ENCODE results near the gene CDC42SE1.

Gene CDC42SE1

GRCh38 chr1:151062741-151063371 lies 3.4 kb upstream of the CDC42SE1 start:
- Histone ChIP-seq H2BK12ac (ENCODE audit: low read length) (no peak overlapping the region), H2BK120ac (ENCODE audit: low read depth, low read length) (no peak overlapping the region), H4K8ac (ENCODE audit: low read depth, low read length) (no peak overlapping the region), H3K18ac (ENCODE audit: low read length) (no peak overlapping the region), H3K27ac (replicated peaks; ENCODE audit: low read length) (no peak overlapping the region), H3K23ac (ENCODE audit: low read depth, low read length, poor library complexity) (no peak overlapping the region), H3K4me1 (ENCODE audit: control insufficient read depth in 2 of 2, insufficient read depth in 1 of 2, low read depth in 1 of 2, low read length in 2 of 2) (peaks cover 3 to 11% of the 10 kb centered on the region in 2 donors), H3K14ac (ENCODE audit: low read length) (no peak overlapping the region), H2BK15ac (ENCODE audit: low read length) (no peak overlapping the region), H2BK5ac (ENCODE audit: low read length) (no peak overlapping the region), H3K4me2 (ENCODE audit: insufficient read depth, low read length, poor library complexity, severe bottlenecking) (no peak overlapping the region), H3K4ac (ENCODE audit: low read length) (no peak overlapping the region), H3K9ac (ENCODE audit: low read depth, low read length, poor library complexity) (no peak overlapping the region), H3K4me3 (ENCODE audit: low read length in 2 of 2) (peak overlapping the region in 1 of 2 donors; percentile 43), H2AFZ (ENCODE audit: low read length) (no peak overlapping the region), H3K9me3 (replicated peaks in 1 of 2; ENCODE audit: control insufficient read depth in 2 of 2, insufficient read depth in 1 of 2, low read depth in 1 of 2, low read length in 2 of 2) (peaks cover 0 to 10% of the 10 kb centered on the region in 2 donors), H3K36me3 (replicated peaks in 1 of 2; ENCODE audit: control insufficient read depth in 2 of 2, insufficient read depth in 2 of 2, low read length in 2 of 2) (peaks cover 16 to 49% of the 10 kb centered on the region in 2 donors), H3K79me1 (ENCODE audit: low read depth, low read length) (peaks cover 9% of the 10 kb centered on the region), H2AK5ac (ENCODE audit: low read depth, low read length) (no peak overlapping the region), H4K91ac (ENCODE audit: low read depth, low read length, poor library complexity) (no peak overlapping the region), H3K27me3 (ENCODE audit: control insufficient read depth in 3 of 3, insufficient read depth in 3 of 3, low read depth in 1 of 3, low read length in 3 of 3) (no peaks in the 10 kb centered on the region)
- WGBS, 2 donors (ENCODE audit: extremely low coverage in 2 of 2, insufficient read length in 2 of 2, insufficient replicate concordance in 1 of 2): no CpG with 5 or more reads among the region's 3 CpGs
- no peak for DNase-seq (ENCODE audit: low spot score)

- H3K4ac ChIP-seq (ENCODE audit: low read length): no peak overlapping the region
- H2BK12ac ChIP-seq (ENCODE audit: low read length): no peak overlapping the region
- no peak overlapping the region for H2AK5ac ChIP-seq (ENCODE audit: low read depth, low read length)
- H3K27ac ChIP-seq (replicated peaks; ENCODE audit: low read length): no peak overlapping the region
- no peak overlapping the region for H3K23ac ChIP-seq (ENCODE audit: low read depth, low read length, poor library complexity)
- no peak overlapping the region for H2BK5ac ChIP-seq (ENCODE audit: low read length)
- no peak overlapping the region for H3K14ac ChIP-seq (ENCODE audit: low read length)
- H3K36me3 ChIP-seq (replicated peaks in 1 of 2; ENCODE audit: control insufficient read depth in 2 of 2, insufficient read depth in 2 of 2, low read length in 2 of 2): peaks cover 13 to 41% of the 10 kb centered on the region in 2 donors
- no peak overlapping the region for H4K8ac ChIP-seq (ENCODE audit: low read depth, low read length)
- H3K4me2 ChIP-seq (ENCODE audit: insufficient read depth, low read length, poor library complexity, severe bottlenecking): no peak overlapping the region
- peaks cover 0 to 10% of the 10 kb centered on the region in 2 donors for H3K9me3 ChIP-seq (replicated peaks in 1 of 2; ENCODE audit: control insufficient read depth in 2 of 2, insufficient read depth in 1 of 2, low read depth in 1 of 2, low read length in 2 of 2)
- WGBS, 2 donors (ENCODE audit: extremely low coverage in 2 of 2, insufficient read length in 2 of 2, insufficient replicate concordance in 1 of 2): no CpG with 5 or more reads among the region's 2 CpGs
- H3K79me1 ChIP-seq (ENCODE audit: low read depth, low read length): peaks cover 10% of the 10 kb centered on the region
- no peaks in the 10 kb centered on the region for H3K27me3 ChIP-seq (ENCODE audit: control insufficient read depth in 3 of 3, insufficient read depth in 3 of 3, low read depth in 1 of 3, low read length in 3 of 3)
- H3K9ac ChIP-seq (ENCODE audit: low read depth, low read length, poor library complexity): no peak overlapping the region
- peak overlapping the region in 1 of 2 donors; percentile 93 for H3K4me3 ChIP-seq (ENCODE audit: low read length in 2 of 2)
- H4K91ac ChIP-seq (ENCODE audit: low read depth, low read length, poor library complexity): no peak overlapping the region
- H2BK15ac ChIP-seq (ENCODE audit: low read length): no peak overlapping the region
- H3K4me1 ChIP-seq (ENCODE audit: control insufficient read depth in 2 of 2, insufficient read depth in 1 of 2, low read depth in 1 of 2, low read length in 2 of 2): peaks cover 5 to 13% of the 10 kb centered on the region in 2 donors
- H2AFZ ChIP-seq (ENCODE audit: low read length): no peak overlapping the region
- no peak for DNase-seq (ENCODE audit: low spot score)
- no peak overlapping the region for H2BK120ac ChIP-seq (ENCODE audit: low read depth, low read length)
- H3K18ac ChIP-seq (ENCODE audit: low read length): no peak overlapping the region
These were observed 2.3 kb upstream of the CDC42SE1 start for GRCh38 chr1:151061704-151062103.

- Histone ChIP-seq H3K9ac (ENCODE audit: low read depth, low read length, poor library complexity) (peak overlapping the region; percentile 70), H2BK15ac (ENCODE audit: low read length) (no peak overlapping the region), H3K18ac (ENCODE audit: low read length) (peak overlapping the region; percentile 46), H2BK120ac (ENCODE audit: low read depth, low read length) (no peak overlapping the region), H3K4me1 (ENCODE audit: control insufficient read depth in 2 of 2, insufficient read depth in 1 of 2, low read depth in 1 of 2, low read length in 2 of 2) (peaks cover 5 to 15% of the 10 kb centered on the region in 2 donors), H3K4me3 (ENCODE audit: low read length in 2 of 2) (peak overlapping the region; percentile 83 to 93), H2BK12ac (ENCODE audit: low read length) (no peak overlapping the region), H3K9me3 (replicated peaks in 1 of 2; ENCODE audit: control insufficient read depth in 2 of 2, insufficient read depth in 1 of 2, low read depth in 1 of 2, low read length in 2 of 2) (peaks cover 0 to 6% of the 10 kb centered on the region in 2 donors), H4K91ac (ENCODE audit: low read depth, low read length, poor library complexity) (no peak overlapping the region), H3K27me3 (ENCODE audit: control insufficient read depth in 3 of 3, insufficient read depth in 3 of 3, low read depth in 1 of 3, low read length in 3 of 3) (no peaks in the 10 kb centered on the region), H3K23ac (ENCODE audit: low read depth, low read length, poor library complexity) (no peak overlapping the region), H2AK5ac (ENCODE audit: low read depth, low read length) (no peak overlapping the region), H3K4me2 (ENCODE audit: insufficient read depth, low read length, poor library complexity, severe bottlenecking) (peak overlapping the region; percentile 65), H2AFZ (ENCODE audit: low read length) (peak overlapping the region; percentile 97), H4K8ac (ENCODE audit: low read depth, low read length) (no peak overlapping the region), H2BK5ac (ENCODE audit: low read length) (no peak overlapping the region), H3K36me3 (replicated peaks in 1 of 2; ENCODE audit: control insufficient read depth in 2 of 2, insufficient read depth in 2 of 2, low read length in 2 of 2) (peaks cover 15 to 42% of the 10 kb centered on the region in 2 donors), H3K79me1 (ENCODE audit: low read depth, low read length) (peaks cover 13% of the 10 kb centered on the region), H3K14ac (ENCODE audit: low read length) (no peak overlapping the region), H3K27ac (replicated peaks; ENCODE audit: low read length) (peak overlapping the region; percentile 88), H3K4ac (ENCODE audit: low read length) (no peak overlapping the region)
- WGBS, 2 donors (ENCODE audit: extremely low coverage in 2 of 2, insufficient read length in 2 of 2, insufficient replicate concordance in 1 of 2): no CpG with 5 or more reads among the region's 4 CpGs
- DNase-seq (ENCODE audit: low spot score): no peak
These were observed 1.4 kb upstream of the CDC42SE1 start for GRCh38 chr1:151060657-151061421.

GRCh38 chr1:151060007-151060656 lies 710 bp upstream of the CDC42SE1 start, which contains the start of gene MLLT11:
TSS of gene MLLT11 (plus strand) at chr1:151060397. CDS start at chr1:151067225, 6,828 bp downstream.
- Histone ChIP-seq H2BK12ac (ENCODE audit: low read length) (no peak within 1 kb of the TSS), H2BK5ac (ENCODE audit: low read length) (peak within 1 kb of the TSS; percentile 79), H4K8ac (ENCODE audit: low read depth, low read length) (no peak within 1 kb of the TSS), H3K9me3 (replicated peaks in 1 of 2; ENCODE audit: control insufficient read depth in 2 of 2, insufficient read depth in 1 of 2, low read depth in 1 of 2, low read length in 2 of 2) (peaks cover 0 to 6% of the 10 kb centered on the region in 2 donors), H2BK120ac (ENCODE audit: low read depth, low read length) (peak within 1 kb of the TSS; percentile 61), H2BK15ac (ENCODE audit: low read length) (peak within 1 kb of the TSS; percentile 75), H3K23ac (ENCODE audit: low read depth, low read length, poor library complexity) (peak within 1 kb of the TSS; percentile 99), H3K4ac (ENCODE audit: low read length) (peak within 1 kb of the TSS; percentile 44), H3K4me2 (ENCODE audit: insufficient read depth, low read length, poor library complexity, severe bottlenecking) (peak within 1 kb of the TSS; percentile 87), H3K18ac (ENCODE audit: low read length) (peak within 1 kb of the TSS; percentile 99), H3K4me1 (ENCODE audit: control insufficient read depth in 2 of 2, insufficient read depth in 1 of 2, low read depth in 1 of 2, low read length in 2 of 2) (peaks cover 5 to 15% of the 10 kb centered on the region in 2 donors), H3K79me1 (ENCODE audit: low read depth, low read length) (peaks cover 13% of the 10 kb centered on the region), H3K14ac (ENCODE audit: low read length) (peak within 1 kb of the TSS; percentile 98), H4K91ac (ENCODE audit: low read depth, low read length, poor library complexity) (peak within 1 kb of the TSS; percentile 27), H2AFZ (ENCODE audit: low read length) (peak within 1 kb of the TSS; percentile 97), H3K36me3 (replicated peaks in 1 of 2; ENCODE audit: control insufficient read depth in 2 of 2, insufficient read depth in 2 of 2, low read length in 2 of 2) (peaks cover 19 to 42% of the 10 kb centered on the region in 2 donors), H2AK5ac (ENCODE audit: low read depth, low read length) (peak within 1 kb of the TSS; percentile 18), H3K4me3 (ENCODE audit: low read length in 2 of 2) (peak within 1 kb of the TSS; percentile 93 to 99), H3K27ac (replicated peaks; ENCODE audit: low read length) (peak within 1 kb of the TSS; percentile 88), H3K9ac (ENCODE audit: low read depth, low read length, poor library complexity) (peak within 1 kb of the TSS; percentile 99), H3K27me3 (ENCODE audit: control insufficient read depth in 3 of 3, insufficient read depth in 3 of 3, low read depth in 1 of 3, low read length in 3 of 3) (no peaks in the 10 kb centered on the region)
- no CpG with 5 or more reads among the region's 15 CpGs for WGBS, 2 donors (ENCODE audit: extremely low coverage in 2 of 2, insufficient read length in 2 of 2, insufficient replicate concordance in 1 of 2)
- peak; percentile 85 for DNase-seq (ENCODE audit: low spot score)
